GM23338 (cell line): ENCODE measurements around the gene COX8A. TPM values are rescaled to one million over a fixed set of nuclear protein-coding genes. Genes with fewer than 3 reads are reported as not detected.
"Not testable (repeated sequence)": the region's sequence is repeated elsewhere in the genome, so short reads cannot be mapped to it uniquely, and the experiment has no call there.

ENCODE experiments used
- ATAC-seq: fragments of 200-7000 bp; cut with Tn5 transposase; 3 replicates; pipeline ENCODE4 v1.9.1; 2020
- DNase-seq: peaks from one replicate; pipeline ENCODE4 v3.0.0-alpha.2; 2015; ENCODE audit warnings: low spot score
- H2AFZ ChIP-seq: fragments of 200-600 bp; sonication (generic); 2 replicates; pipeline ENCODE4 v1.8.0; 2016; ENCODE audit warnings: antibody characterized with exemption, mild to moderate bottlenecking, moderate library complexity
- H3F3A ChIP-seq: fragments of 200-600 bp; sonication (generic); replicated peaks from 2 replicates; pipeline ENCODE4 v1.8.0; 2017; ENCODE audit warnings: antibody characterized with exemption, mixed run types, low read depth
- H3K27ac ChIP-seq: fragments of 200-600 bp; sonication (generic); 2 replicates; pipeline ENCODE4 v1.6.1; 2016; ENCODE audit warnings: low read depth
- H3K27me3 ChIP-seq: fragments of 200-600 bp; sonication (generic); 2 replicates; pipeline ENCODE4 v1.8.0; 2016; ENCODE audit warnings: mild to moderate bottlenecking, mixed run types, moderate library complexity; ENCODE audit not compliant: insufficient read depth
- H3K36me3 ChIP-seq: fragments of 200-600 bp; sonication (generic); 2 replicates; pipeline ENCODE4 v1.8.0; 2016; ENCODE audit warnings: mild to moderate bottlenecking; ENCODE audit not compliant: insufficient read depth
- H3K4me1 ChIP-seq: fragments of 200-600 bp; sonication (generic); 2 replicates; pipeline ENCODE4 v1.8.0; 2016; ENCODE audit warnings: mild to moderate bottlenecking, moderate library complexity; ENCODE audit not compliant: insufficient read depth
- H3K4me2 ChIP-seq: fragments of 200-600 bp; sonication (generic); 2 replicates; pipeline ENCODE4 v1.7.1; 2017; ENCODE audit warnings: mixed run types
- H3K4me3 ChIP-seq: fragments of 200-600 bp; sonication (generic); 2 replicates; pipeline ENCODE4 v1.6.1; 2016; ENCODE audit warnings: mixed run types
- H3K79me2 ChIP-seq: fragments of 200-600 bp; sonication (generic); replicated peaks from 2 replicates; pipeline ENCODE4 v1.8.0; 2017; ENCODE audit warnings: mild to moderate bottlenecking; ENCODE audit not compliant: insufficient read depth
- H3K9me2 ChIP-seq: fragments of 200-600 bp; sonication (generic); 2 replicates; pipeline ENCODE4 v1.8.0; 2017; ENCODE audit not compliant: insufficient read depth
- H4K20me1 ChIP-seq: fragments of 200-600 bp; sonication (generic); replicated peaks from 2 replicates; pipeline ENCODE4 v1.8.0; 2017; ENCODE audit warnings: mild to moderate bottlenecking; ENCODE audit not compliant: insufficient read depth
- H3K27ac Mint-ChIP-seq: 2 replicates; pipeline ENCODE4 v1.8.0; 2020; ENCODE audit warnings: inconsistent platforms, mild to moderate bottlenecking, moderate library complexity, mixed read lengths
- H3K27me3 Mint-ChIP-seq: 3 replicates; pipeline ENCODE4 v1.8.0; 2022; ENCODE audit warnings: low read depth, mild to moderate bottlenecking, moderate library complexity, mixed read lengths, inconsistent platforms; ENCODE audit not compliant: insufficient read depth, poor library complexity
- H3K36me3 Mint-ChIP-seq: 3 replicates; pipeline ENCODE4 v1.8.0; 2021; ENCODE audit warnings: low read depth, mild to moderate bottlenecking, inconsistent platforms, moderate library complexity, mixed read lengths
- H3K4me1 Mint-ChIP-seq: 3 replicates; pipeline ENCODE4 v1.8.0; 2020; ENCODE audit warnings: mild to moderate bottlenecking, inconsistent platforms, mixed read lengths
- H3K4me3 Mint-ChIP-seq: 3 replicates; pipeline ENCODE4 v1.8.0; 2021; ENCODE audit warnings: moderate library complexity, mild to moderate bottlenecking, inconsistent platforms, mixed read lengths
- H3K9me3 Mint-ChIP-seq: 3 replicates; pipeline ENCODE4 v1.8.0; 2020; ENCODE audit warnings: moderate library complexity, mild to moderate bottlenecking, inconsistent platforms, mixed read lengths
- ZNF114 ChIP-seq: fragments of 250-450 bp; sonication (Bioruptor Pico); IDR thresholded peaks from 2 replicates; pipeline ENCODE4 v1.5.0; 2020; ENCODE audit warnings: mild to moderate bottlenecking, moderate library complexity
- polyA plus RNA-seq: library from polyadenylated mRNA; unstranded; fragments of >200 nt; fragmentation: Nextera tagmentation; extraction: Ambion mirVana; gene quantifications from 2 replicates; pipeline ENCODE4 v1.2.1, GENCODE V29; 2016
- total RNA-seq: library from RNA; depleted of rRNA; stranded (reverse); fragments of >200 nt; shearing (Covaris generic); gene quantifications from 2 replicates; pipeline ENCODE4 v1.2.3, GENCODE V29; 2014
- TF ChIP-seq, protein P1 (sequence below), 2 experiments: fragments of 200-600 bp in 1 of 2; sonication (generic) in 1 of 2; conservative IDR thresholded peaks; 2 replicates each; pipeline versions ENCODE4 v1.5.1 to v1.6.1; 2016 to 2017; ENCODE audit warnings: antibody characterized with exemption in 2 of 2, low read depth in 2 of 2, mild to moderate bottlenecking in 2 of 2, moderate library complexity in 1 of 2
- TF ChIP-seq, protein P2 (sequence below): IDR thresholded peaks from one replicate; pipeline ENCODE4 v1.6.1; 2018; ENCODE audit warnings: antibody characterized with exemption; ENCODE audit not compliant: unreplicated experiment

The COX8A gene
- total and polyA plus RNA-seq, 2 experiments from 2014 or later: 427 to 483 TPM

DNA sequence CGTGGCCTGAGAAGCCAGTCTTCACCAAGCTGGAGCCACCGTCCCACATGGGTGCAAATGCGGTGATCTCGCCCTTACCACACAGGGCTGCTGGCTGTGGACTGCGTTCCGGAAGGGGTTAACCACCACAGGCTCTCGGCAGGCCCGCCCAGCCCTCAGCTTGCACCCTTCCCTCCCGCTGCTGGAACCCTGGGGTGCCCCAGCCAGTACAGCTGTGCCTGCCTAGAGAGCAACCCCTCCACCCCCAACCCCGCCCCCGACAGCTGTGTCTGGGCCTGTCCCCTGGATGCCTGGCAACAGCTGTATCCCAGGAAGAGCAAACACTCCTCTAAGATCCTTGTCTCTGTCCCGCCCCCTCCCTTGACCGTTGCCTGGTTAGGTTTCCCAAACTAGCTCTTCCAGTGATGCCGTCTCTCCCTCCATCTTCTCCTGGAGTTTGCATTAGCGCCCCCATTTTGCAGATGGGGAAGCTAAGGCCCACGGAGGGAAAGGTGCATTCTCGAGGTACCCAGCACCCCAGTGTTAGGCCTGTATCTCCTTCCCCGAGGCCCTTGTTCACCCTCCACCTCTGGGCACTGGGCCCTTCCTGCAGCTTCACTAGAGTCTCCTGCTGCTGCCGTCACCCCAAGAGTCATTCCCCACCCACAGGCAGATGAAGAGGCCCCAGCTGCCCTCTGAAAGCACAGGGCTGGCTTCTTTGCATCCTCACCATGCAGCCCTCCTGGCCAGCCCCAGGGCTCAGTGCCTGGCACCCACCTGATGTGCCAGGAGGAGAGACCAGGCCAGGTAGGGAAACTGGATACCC lies 12.6 kb upstream of the COX8A start:
- Histone ChIP-seq H3K36me3 (no peaks in the 10 kb centered on the region), H3F3A (peaks cover 4% of the 10 kb centered on the region; the same call in 1 of the 2 replicates), H3K9me2 (no peaks in the 10 kb centered on the region), H3K4me2 (no peak overlapping the region), H3K79me2 (no peaks in the 10 kb centered on the region), H3K27ac (no peak overlapping the region), H3K27me3 (peaks cover 25% of the 10 kb centered on the region; the same call in 1 of the 2 replicates), H3K4me1 (no peaks in the 10 kb centered on the region), H3K4me3 (no peak overlapping the region), H4K20me1 (no peaks in the 10 kb centered on the region; the same call in 1 of the 2 replicates), H2AFZ (no peak overlapping the region)
- Mint-ChIP-seq H3K4me3 (no peak overlapping the region), H3K4me1 (no peaks in the 10 kb centered on the region; the same call in 2 of the 3 replicates), H3K36me3 (no peaks in the 10 kb centered on the region), H3K9me3 (no peaks in the 10 kb centered on the region; the same call in 2 of the 3 replicates), H3K27me3 (peaks cover 12% of the 10 kb centered on the region), H3K27ac (no peak overlapping the region; the same call in 1 of the 2 replicates)
- DNase-seq (peak; percentile 55), ATAC-seq (peak; percentile 68)
- TF ChIP-seq, protein P1, sequence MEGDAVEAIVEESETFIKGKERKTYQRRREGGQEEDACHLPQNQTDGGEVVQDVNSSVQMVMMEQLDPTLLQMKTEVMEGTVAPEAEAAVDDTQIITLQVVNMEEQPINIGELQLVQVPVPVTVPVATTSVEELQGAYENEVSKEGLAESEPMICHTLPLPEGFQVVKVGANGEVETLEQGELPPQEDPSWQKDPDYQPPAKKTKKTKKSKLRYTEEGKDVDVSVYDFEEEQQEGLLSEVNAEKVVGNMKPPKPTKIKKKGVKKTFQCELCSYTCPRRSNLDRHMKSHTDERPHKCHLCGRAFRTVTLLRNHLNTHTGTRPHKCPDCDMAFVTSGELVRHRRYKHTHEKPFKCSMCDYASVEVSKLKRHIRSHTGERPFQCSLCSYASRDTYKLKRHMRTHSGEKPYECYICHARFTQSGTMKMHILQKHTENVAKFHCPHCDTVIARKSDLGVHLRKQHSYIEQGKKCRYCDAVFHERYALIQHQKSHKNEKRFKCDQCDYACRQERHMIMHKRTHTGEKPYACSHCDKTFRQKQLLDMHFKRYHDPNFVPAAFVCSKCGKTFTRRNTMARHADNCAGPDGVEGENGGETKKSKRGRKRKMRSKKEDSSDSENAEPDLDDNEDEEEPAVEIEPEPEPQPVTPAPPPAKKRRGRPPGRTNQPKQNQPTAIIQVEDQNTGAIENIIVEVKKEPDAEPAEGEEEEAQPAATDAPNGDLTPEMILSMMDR (conservative IDR thresholded peaks at IDR 0.05; ENCODE audit: low read depth in 2 of 2): 0 out of 4 replicates have a peak, but pooled peaks of 1 of the 2 experiments have one; percentile 2
- TF ChIP-seq ZNF114: no peak
- TF ChIP-seq, protein P2, sequence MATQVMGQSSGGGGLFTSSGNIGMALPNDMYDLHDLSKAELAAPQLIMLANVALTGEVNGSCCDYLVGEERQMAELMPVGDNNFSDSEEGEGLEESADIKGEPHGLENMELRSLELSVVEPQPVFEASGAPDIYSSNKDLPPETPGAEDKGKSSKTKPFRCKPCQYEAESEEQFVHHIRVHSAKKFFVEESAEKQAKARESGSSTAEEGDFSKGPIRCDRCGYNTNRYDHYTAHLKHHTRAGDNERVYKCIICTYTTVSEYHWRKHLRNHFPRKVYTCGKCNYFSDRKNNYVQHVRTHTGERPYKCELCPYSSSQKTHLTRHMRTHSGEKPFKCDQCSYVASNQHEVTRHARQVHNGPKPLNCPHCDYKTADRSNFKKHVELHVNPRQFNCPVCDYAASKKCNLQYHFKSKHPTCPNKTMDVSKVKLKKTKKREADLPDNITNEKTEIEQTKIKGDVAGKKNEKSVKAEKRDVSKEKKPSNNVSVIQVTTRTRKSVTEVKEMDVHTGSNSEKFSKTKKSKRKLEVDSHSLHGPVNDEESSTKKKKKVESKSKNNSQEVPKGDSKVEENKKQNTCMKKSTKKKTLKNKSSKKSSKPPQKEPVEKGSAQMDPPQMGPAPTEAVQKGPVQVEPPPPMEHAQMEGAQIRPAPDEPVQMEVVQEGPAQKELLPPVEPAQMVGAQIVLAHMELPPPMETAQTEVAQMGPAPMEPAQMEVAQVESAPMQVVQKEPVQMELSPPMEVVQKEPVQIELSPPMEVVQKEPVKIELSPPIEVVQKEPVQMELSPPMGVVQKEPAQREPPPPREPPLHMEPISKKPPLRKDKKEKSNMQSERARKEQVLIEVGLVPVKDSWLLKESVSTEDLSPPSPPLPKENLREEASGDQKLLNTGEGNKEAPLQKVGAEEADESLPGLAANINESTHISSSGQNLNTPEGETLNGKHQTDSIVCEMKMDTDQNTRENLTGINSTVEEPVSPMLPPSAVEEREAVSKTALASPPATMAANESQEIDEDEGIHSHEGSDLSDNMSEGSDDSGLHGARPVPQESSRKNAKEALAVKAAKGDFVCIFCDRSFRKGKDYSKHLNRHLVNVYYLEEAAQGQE: no peak

DNA sequence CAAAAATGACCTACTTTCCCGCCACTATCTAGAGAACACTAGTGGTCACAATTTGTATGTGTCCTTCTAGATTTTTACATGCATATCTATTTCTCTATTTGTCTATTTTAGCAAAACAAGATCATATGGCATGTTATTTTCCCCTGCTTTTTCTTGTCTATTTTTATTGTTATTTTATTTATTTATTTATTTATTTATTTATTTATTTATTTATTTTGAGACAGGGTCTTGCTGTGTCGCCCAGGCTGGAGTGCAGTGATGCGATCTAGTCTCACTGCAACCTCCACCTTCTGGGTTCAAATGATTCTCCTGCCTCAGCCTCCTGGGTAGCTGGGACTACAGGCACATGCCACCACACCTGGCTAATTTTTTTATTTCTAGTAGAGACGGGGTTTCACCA lies 10.5 kb upstream of the COX8A start:
- H3K36me3 Mint-ChIP-seq, H3K79me2 ChIP-seq, H3K4me1 Mint-ChIP-seq: not testable (repeated sequence)

More for the DNA sequence above, 10.5 kb upstream of the COX8A start:
- not testable (repeated sequence) for DNase-seq, H3K9me2 ChIP-seq, H3K36me3 ChIP-seq, ATAC-seq, H3K4me3 Mint-ChIP-seq, H4K20me1 ChIP-seq, H2AFZ ChIP-seq, H3K4me2 ChIP-seq, H3K27ac Mint-ChIP-seq, H3F3A ChIP-seq, H3K9me3 Mint-ChIP-seq, H3K27ac ChIP-seq, H3K4me1 ChIP-seq, H3K4me3 ChIP-seq
- H3K27me3 ChIP-seq: peaks cover 39% of the 10 kb centered on the region
- H3K27me3 Mint-ChIP-seq: peaks cover 21% of the 10 kb centered on the region
